H9 (cell line): ENCODE results near the gene TIAM2. TPM values are rescaled to one million over a fixed set of nuclear protein-coding genes. Genes with fewer than 3 reads are reported as not detected.
A peak's percentile ranks its signal among the peaks of the same experiment; 100 is the strongest.

ENCODE experiments used
- DNase-seq: peaks from one replicate; pipeline ENCODE4 v3.0.0-alpha.2; 2017
- H2AFZ ChIP-seq: one replicate; pipeline ENCODE4 v1.6.1; 2013; ENCODE audit warnings: mild to moderate bottlenecking, low read length, control low read depth, moderate library complexity
- H2AK5ac ChIP-seq: 2 replicates; pipeline ENCODE4 v1.6.1; 2013; ENCODE audit warnings: low read length, control low read depth, mixed read lengths; ENCODE audit not compliant: insufficient read length
- H2BK120ac ChIP-seq: one replicate; pipeline ENCODE4 v1.6.1; 2013; ENCODE audit warnings: low read depth, mild to moderate bottlenecking, low read length, control low read depth, inconsistent platforms; ENCODE audit not compliant: poor library complexity, severe bottlenecking
- H2BK12ac ChIP-seq: 2 replicates; pipeline ENCODE4 v1.6.1; 2013; ENCODE audit warnings: low read length, control low read depth, mixed read lengths, low read depth; ENCODE audit not compliant: insufficient read length
- H2BK15ac ChIP-seq: 2 replicates; pipeline ENCODE4 v1.6.1; 2013; ENCODE audit warnings: low read depth, low read length, control low read depth
- H2BK20ac ChIP-seq: one replicate; pipeline ENCODE4 v1.6.1; 2013; ENCODE audit warnings: low read depth, mild to moderate bottlenecking, low read length, control low read depth, inconsistent platforms; ENCODE audit not compliant: poor library complexity, severe bottlenecking
- H2BK5ac ChIP-seq: 2 replicates; pipeline ENCODE4 v1.6.1; 2013; ENCODE audit warnings: low read length, control low read depth, mixed read lengths; ENCODE audit not compliant: insufficient read length
- H3K14ac ChIP-seq: 2 replicates; pipeline ENCODE4 v1.6.1; 2013; ENCODE audit warnings: low read length, control low read depth; ENCODE audit not compliant: insufficient read depth
- H3K18ac ChIP-seq: 2 replicates; pipeline ENCODE4 v1.6.1; 2013; ENCODE audit warnings: low read depth, mild to moderate bottlenecking, mixed read lengths, low read length, control low read depth; ENCODE audit not compliant: insufficient read length
- H3K23ac ChIP-seq: 2 replicates; pipeline ENCODE4 v1.6.1; 2013; ENCODE audit warnings: low read length, control low read depth, mixed read lengths, low read depth; ENCODE audit not compliant: insufficient read length
- H3K23me2 ChIP-seq: 2 replicates; pipeline ENCODE4 v1.6.1; 2013; ENCODE audit warnings: low read depth, mild to moderate bottlenecking, mixed read lengths, low read length, control low read depth; ENCODE audit not compliant: insufficient read length, poor library complexity, severe bottlenecking
- H3K27ac ChIP-seq: 2 replicates; pipeline ENCODE4 v1.5.1; 2013; ENCODE audit warnings: low read length, control low read depth, mixed read lengths, low read depth; ENCODE audit not compliant: insufficient read length
- H3K27me3 ChIP-seq: 2 replicates; pipeline ENCODE4 v1.6.1; 2013; ENCODE audit warnings: low read length, control low read depth, inconsistent platforms; ENCODE audit not compliant: insufficient read depth
- H3K4ac ChIP-seq: 2 replicates; pipeline ENCODE4 v1.6.1; 2013; ENCODE audit warnings: low read depth, mild to moderate bottlenecking, control low read depth, inconsistent platforms, low read length, moderate library complexity
- H3K4me1 ChIP-seq: 2 replicates; pipeline ENCODE4 v1.6.1; 2013; ENCODE audit warnings: low read length, control low read depth, inconsistent platforms; ENCODE audit not compliant: insufficient read depth
- H3K4me2 ChIP-seq: 2 replicates; pipeline ENCODE4 v1.6.1; 2013; ENCODE audit warnings: low read length, control low read depth, mixed read lengths; ENCODE audit not compliant: insufficient read length, insufficient read depth
- H3K56ac ChIP-seq: 2 replicates; pipeline ENCODE4 v1.6.1; 2013; ENCODE audit warnings: low read depth, mild to moderate bottlenecking, mixed read lengths, low read length, control low read depth; ENCODE audit not compliant: insufficient read length
- H3K79me1 ChIP-seq: 2 replicates; pipeline ENCODE4 v1.6.1; 2013; ENCODE audit warnings: low read depth, mild to moderate bottlenecking, moderate library complexity, low read length, control low read depth, inconsistent platforms; ENCODE audit not compliant: insufficient read depth, poor library complexity, severe bottlenecking
- H3K79me2 ChIP-seq: 2 replicates; pipeline ENCODE4 v1.6.1; 2013; ENCODE audit warnings: low read length, control low read depth, inconsistent platforms; ENCODE audit not compliant: insufficient read depth
- H3K9ac ChIP-seq: 2 replicates; pipeline ENCODE4 v1.6.1; 2013; ENCODE audit warnings: low read length, control low read depth, mixed read lengths; ENCODE audit not compliant: insufficient read length; ENCODE audit errors: extremely low read depth
- H3K9me3 ChIP-seq: one replicate; pipeline ENCODE4 v1.6.1; 2013; ENCODE audit warnings: low read depth, low read length, inconsistent platforms; ENCODE audit not compliant: control insufficient read depth
- H3T11ph ChIP-seq: one replicate; pipeline ENCODE4 v1.6.1; 2013; ENCODE audit warnings: mild to moderate bottlenecking, low read length, control low read depth, inconsistent platforms
- H4K20me1 ChIP-seq: one replicate; pipeline ENCODE4 v1.6.1; 2013; ENCODE audit not compliant: control insufficient read depth, insufficient read length, insufficient read depth
- H4K5ac ChIP-seq: 2 replicates; pipeline ENCODE4 v1.6.1; 2013; ENCODE audit warnings: low read depth, mild to moderate bottlenecking, mixed read lengths, low read length, control low read depth; ENCODE audit not compliant: insufficient read length
- H4K8ac ChIP-seq: replicated peaks from 2 replicates; pipeline ENCODE4 v1.6.1; 2013; ENCODE audit warnings: low read length, control low read depth, mixed read lengths, low read depth; ENCODE audit not compliant: insufficient read length
- H4K91ac ChIP-seq: 2 replicates; pipeline ENCODE4 v1.6.1; 2013; ENCODE audit warnings: low read depth, mild to moderate bottlenecking, moderate library complexity, mixed read lengths, low read length, control low read depth; ENCODE audit not compliant: insufficient read length
- H3K27ac Mint-ChIP-seq, 3 experiments: 2 replicates in 2 of 3; 3 replicates in 1 of 3; pipeline ENCODE4 v1.8.0; 2020 to 2021; ENCODE audit warnings: mixed read lengths in 3 of 3, mild to moderate bottlenecking in 1 of 3, moderate library complexity in 1 of 3
- H3K27me3 Mint-ChIP-seq: 2 replicates; pipeline ENCODE4 v1.8.0; 2021; ENCODE audit warnings: low read depth, mild to moderate bottlenecking, moderate library complexity, mixed read lengths
- H3K36me3 Mint-ChIP-seq, 3 experiments: 2 replicates in 2 of 3; 3 replicates in 1 of 3; pipeline ENCODE4 v1.8.0; 2020 to 2021; ENCODE audit warnings: low read depth in 3 of 3, mixed read lengths in 3 of 3; ENCODE audit not compliant: insufficient read depth in 1 of 3
- H3K4me1 Mint-ChIP-seq, 2 experiments: 2 replicates each; pipeline ENCODE4 v1.8.0; 2020; ENCODE audit warnings: mixed read lengths in 2 of 2
- H3K4me3 Mint-ChIP-seq, 2 experiments: 2 replicates in 1 of 2; 3 replicates in 1 of 2; pipeline ENCODE4 v1.8.0; 2020 to 2021; ENCODE audit warnings: mild to moderate bottlenecking in 2 of 2, mixed read lengths in 2 of 2, moderate library complexity in 1 of 2
- H3K9me3 Mint-ChIP-seq, 2 experiments: 2 replicates in 1 of 2; 3 replicates in 1 of 2; pipeline ENCODE4 v1.8.0; 2020; ENCODE audit warnings: mild to moderate bottlenecking in 2 of 2, mixed read lengths in 2 of 2, moderate library complexity in 1 of 2
- CTCF ChIP-seq: fragments of 200-600 bp; sonication (generic); conservative IDR thresholded peaks from 3 replicates; pipeline ENCODE4 v1.8.0; 2021; ENCODE audit warnings: antibody characterized with exemption, mild to moderate bottlenecking
- WGBS: extraction: QIAGEN DNeasy Blood & Tissue Kit; methylation state at CpG from one replicate; pipeline ENCODE4 v1.1.7; 2013; ENCODE audit warnings: missing lambda C conversion rate, low lambda C conversion rate, mixed read lengths; ENCODE audit not compliant: insufficient read length; ENCODE audit errors: extremely low coverage; 5-methylcytosine and 5-hydroxymethylcytosine counted together
- total RNA-seq: library from RNA; stranded (reverse); gene quantifications from 2 replicates; pipeline ENCODE4 v1.2.1, GENCODE V29; 2021

The TIAM2 gene
- total RNA-seq, 1 experiment from 2014 or later: 6.3 TPM

GRCh38 chr6:155077331-155077730, 82.2 kb downstream of the TIAM2 start:
- Histone ChIP-seq H3K79me2 (no peaks in the 10 kb centered on the region), H3K79me1 (no peaks in the 10 kb centered on the region), H3T11ph (no peak overlapping the region), H2AFZ (no peak overlapping the region), H2BK120ac (no peak overlapping the region), H3K18ac (no peak overlapping the region), H2BK20ac (no peak overlapping the region), H4K5ac (no peak overlapping the region), H2BK15ac (no peak overlapping the region), H2BK12ac (no peak overlapping the region), H3K4me2 (no peak overlapping the region), H4K8ac (no peak overlapping the region), H4K91ac (no peak overlapping the region), H2BK5ac (no peak overlapping the region), H3K4ac (no peak overlapping the region), H3K27ac (no peak overlapping the region), H3K4me1 (no peaks in the 10 kb centered on the region), H3K56ac (no peak overlapping the region), H3K23ac (no peak overlapping the region), H2AK5ac (no peak overlapping the region), H3K23me2 (no peaks in the 10 kb centered on the region), H3K27me3 (no peaks in the 10 kb centered on the region; the same call in 1 of the 2 replicates), H3K14ac (no peak overlapping the region), H3K9me3 (no peaks in the 10 kb centered on the region), H3K9ac (no peak overlapping the region), H4K20me1 (no peaks in the 10 kb centered on the region)
- peak overlapping the region in 2 of 3 experiments; percentile 81 to 94; a peak in 2 of 7 replicates for H3K27ac Mint-ChIP-seq
- H3K9me3 Mint-ChIP-seq: no peaks in the 10 kb centered on the region
- no peaks in the 10 kb centered on the region for H3K27me3 Mint-ChIP-seq
- no peak for TF ChIP-seq CTCF
- no CpG with 5 or more reads among the region's 7 CpGs for WGBS
- no peaks in the 10 kb centered on the region for H3K36me3 Mint-ChIP-seq
- DNase-seq: no peak
- peaks cover 18 to 28% of the 10 kb centered on the region in 2 experiments for H3K4me1 Mint-ChIP-seq
- no peak overlapping the region for H3K4me3 Mint-ChIP-seq
